Aorta (tissue), 5 donors: ENCODE results near the gene PHRF1. TPM values are rescaled to one million over a fixed set of nuclear protein-coding genes. Genes with fewer than 3 reads are reported as not detected.

Experiments used
- ATAC-seq: fragments of 200-7000 bp; cut with Tn5 transposase; one replicate; pipeline ENCODE4 v1.9.1; 2022; ENCODE audit warnings: moderate library complexity; ENCODE audit not compliant: low FRiP score
- DNase-seq, 2 donors: peaks; one replicate each; pipeline ENCODE4 v3.0.0-alpha.2; 2020
- H3K27ac ChIP-seq, 2 donors: one replicate each; pipeline ENCODE4 v1.5.1; 2013; ENCODE audit warnings: low read length in 2 of 2, mild to moderate bottlenecking in 2 of 2, moderate library complexity in 2 of 2, control low read depth in 1 of 2, inconsistent platforms in 1 of 2, low read depth in 1 of 2
- H3K27me3 ChIP-seq, 2 donors: one replicate each; pipeline ENCODE4 v1.6.1; 2013; ENCODE audit warnings: control low read depth in 1 of 2, low read length in 1 of 2, mild to moderate bottlenecking in 1 of 2, moderate library complexity in 1 of 2; ENCODE audit not compliant: insufficient read depth in 2 of 2, control insufficient read depth in 1 of 2
- H3K36me3 ChIP-seq, 2 donors: one replicate each; pipeline ENCODE4 v1.6.1; 2013; ENCODE audit warnings: control low read depth in 1 of 2, low read length in 1 of 2, mild to moderate bottlenecking in 1 of 2; ENCODE audit not compliant: insufficient read depth in 2 of 2, control insufficient read depth in 1 of 2
- H3K4me1 ChIP-seq, 2 donors: one replicate each; pipeline ENCODE4 v1.6.1; 2013; ENCODE audit warnings: low read length in 2 of 2, control low read depth in 1 of 2, mild to moderate bottlenecking in 1 of 2, moderate library complexity in 1 of 2; ENCODE audit not compliant: insufficient read depth in 2 of 2, control insufficient read depth in 1 of 2
- H3K4me3 ChIP-seq, 2 donors: one replicate each; pipeline ENCODE4 v1.5.1; 2013; ENCODE audit warnings: low read length in 2 of 2, control low read depth in 1 of 2, mild to moderate bottlenecking in 1 of 2
- H3K9me3 ChIP-seq: one replicate; pipeline ENCODE4 v1.6.1; 2013; ENCODE audit warnings: mild to moderate bottlenecking, low read length; ENCODE audit not compliant: control insufficient read depth
- WGBS, 2 donors: extraction: QIAGEN DNeasy Blood & Tissue Kit; methylation state at CpG; one replicate each; pipeline ENCODE4 v1.1.7; 2013; 5-methylcytosine and 5-hydroxymethylcytosine counted together
- intact Hi-C, 2 donors: fragments of 100-400 bp; cut with DNase I; formaldehyde crosslinking; loops; one replicate each; pipeline versions ENCODE4 v1.14.2 to v1.15.0; 2022
- polyA plus RNA-seq, 2 donors: library from polyadenylated mRNA; stranded (reverse); fragments of 200-250 nt; gene quantifications; one replicate each; pipeline ENCODE4 v1.2.3, GENCODE V29; 2013
- total RNA-seq, 2 donors: library from RNA; stranded (reverse); fragmentation: NEBNext Ultra II Directional; extraction: Animal tissue kit (Norgen Biotek cat#: 25700); gene quantifications; one replicate each; pipeline ENCODE4 v1.2.1, GENCODE V29; 2021
- donor health status: healthy with polysubstance abuse.
- donor health status: Bipolar disorder and iron deficiency.
- donor health status: DM: no; HTN: no; CAD: no.
- donor health status: DM: no; HTN: no; CAD: no.
- donor health status: DM: yes; HTN: yes; CAD: no.

Gene PHRF1
- total and polyA plus RNA-seq, 4 donors: 7.6 to 32.4 (median 22.4) TPM

DNA sequence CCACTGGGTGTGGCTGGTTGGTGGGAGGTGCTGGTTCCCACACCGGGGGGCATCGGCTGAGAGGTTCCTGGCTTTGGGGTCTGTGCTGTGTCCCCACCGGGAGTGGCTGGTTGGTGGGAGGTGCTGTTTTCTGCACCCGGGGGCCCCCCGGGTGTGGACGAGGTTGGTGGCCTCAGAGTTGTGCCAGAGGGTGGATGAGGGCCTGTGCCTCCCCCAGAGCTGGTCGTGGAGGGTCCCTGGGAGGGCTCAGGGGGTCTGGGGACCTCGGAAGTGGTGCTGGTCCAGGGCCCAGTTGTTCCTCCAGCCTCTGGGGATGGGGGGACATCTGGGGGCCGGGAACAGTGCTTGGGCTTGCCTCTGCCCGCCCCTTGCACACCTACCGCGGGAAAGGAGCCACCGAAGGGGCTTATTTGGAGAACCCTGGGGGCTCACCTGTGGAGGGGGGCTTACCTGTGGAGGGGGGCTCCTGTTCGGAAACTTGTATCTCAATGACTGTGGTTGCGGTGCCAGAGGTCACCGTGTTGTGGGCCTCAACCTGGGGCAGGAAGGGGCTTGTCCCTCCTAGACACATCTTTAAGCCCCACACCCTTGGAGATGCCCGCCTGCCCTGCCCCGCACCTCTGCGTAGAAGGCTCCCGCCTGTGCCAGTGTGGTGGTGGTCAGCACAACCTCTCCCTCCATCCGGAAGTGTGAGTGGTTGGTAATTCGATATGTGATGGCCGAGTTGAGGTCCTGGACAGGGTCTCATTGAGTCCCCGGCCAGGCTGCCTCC lies 42.8 kb downstream of the PHRF1 start:
- WGBS, 2 donors: 92% methylated on average over 24 of the region's 24 CpGs
- H3K36me3 ChIP-seq: no peaks in the 10 kb centered on the region
- intact Hi-C loops: no loop called here

DNA sequence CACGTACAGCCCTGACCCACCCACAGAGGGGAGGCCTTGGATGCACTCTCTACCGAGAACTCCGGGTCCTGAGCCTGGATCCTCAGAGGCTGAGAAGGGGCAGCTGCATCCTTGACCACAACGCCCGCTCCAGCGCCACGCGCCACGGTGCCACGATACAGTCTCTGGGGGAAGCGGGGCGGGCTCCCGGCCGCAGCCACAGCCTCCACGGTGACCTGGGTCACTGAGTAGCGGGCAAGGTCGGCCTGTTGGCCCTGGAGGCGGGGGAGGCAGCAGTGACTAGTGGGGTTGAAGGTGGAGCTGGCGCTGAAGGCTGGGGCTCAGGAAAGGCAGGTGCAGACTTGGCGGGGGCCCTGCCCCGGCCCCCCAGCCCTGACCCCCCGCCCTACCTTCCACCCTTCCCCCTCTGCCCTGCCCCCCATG lies 43.4 kb downstream of the PHRF1 start:
- Histone ChIP-seq H3K4me3 (no peak overlapping the region), H3K4me1 (no peaks in the 10 kb centered on the region), H3K36me3 (no peaks in the 10 kb centered on the region), H3K27me3 (no peaks in the 10 kb centered on the region), H3K27ac (no peak overlapping the region), H3K9me3 (no peaks in the 10 kb centered on the region)
- 94 to 95% methylated on average over 18 to 22 of the region's 22 CpGs for WGBS, 2 donors
- intact Hi-C loops: no loop called here
- ATAC-seq (no peak), DNase-seq (no peak)

More for the DNA sequence above, 42.8 kb downstream of the PHRF1 start:
- ATAC-seq: no peak
- DNase-seq: no peak
- no peaks in the 10 kb centered on the region for H3K9me3 ChIP-seq
- H3K27me3 ChIP-seq: no peaks in the 10 kb centered on the region
- H3K4me3 ChIP-seq: no peak overlapping the region
- H3K4me1 ChIP-seq: no peaks in the 10 kb centered on the region
- no peak overlapping the region for H3K27ac ChIP-seq

DNA sequence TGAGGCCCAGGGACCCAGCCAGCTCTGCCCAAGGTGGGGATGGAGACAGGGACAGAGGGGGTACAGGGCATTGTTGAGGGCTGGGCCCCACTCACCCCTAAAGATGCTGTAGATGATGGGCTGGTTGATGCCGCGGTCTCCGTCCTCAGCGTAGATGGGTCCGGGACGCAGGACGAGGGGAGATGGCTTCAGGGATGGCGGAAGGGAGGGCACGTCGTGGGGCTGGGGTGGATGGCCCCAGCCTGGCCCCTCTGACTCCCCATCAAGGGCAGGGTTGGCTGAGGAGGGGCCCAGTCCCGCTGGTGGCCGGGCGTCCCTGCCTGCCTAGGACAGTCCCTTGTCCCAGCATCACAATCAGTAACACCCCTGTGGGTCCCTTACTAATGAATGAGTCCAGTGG lies 43.9 kb downstream of the PHRF1 start:
- intact Hi-C loops: no loop called here
- H3K4me1 ChIP-seq: no peaks in the 10 kb centered on the region
- H3K36me3 ChIP-seq: no peaks in the 10 kb centered on the region
- WGBS, 2 donors: 96 to 97% methylated on average over 13 of the region's 13 CpGs
- H3K27me3 ChIP-seq: no peaks in the 10 kb centered on the region
- no peaks in the 10 kb centered on the region for H3K9me3 ChIP-seq
- H3K27ac ChIP-seq: no peak overlapping the region
- DNase-seq (no peak), ATAC-seq (no peak)
- H3K4me3 ChIP-seq: no peak overlapping the region

DNA sequence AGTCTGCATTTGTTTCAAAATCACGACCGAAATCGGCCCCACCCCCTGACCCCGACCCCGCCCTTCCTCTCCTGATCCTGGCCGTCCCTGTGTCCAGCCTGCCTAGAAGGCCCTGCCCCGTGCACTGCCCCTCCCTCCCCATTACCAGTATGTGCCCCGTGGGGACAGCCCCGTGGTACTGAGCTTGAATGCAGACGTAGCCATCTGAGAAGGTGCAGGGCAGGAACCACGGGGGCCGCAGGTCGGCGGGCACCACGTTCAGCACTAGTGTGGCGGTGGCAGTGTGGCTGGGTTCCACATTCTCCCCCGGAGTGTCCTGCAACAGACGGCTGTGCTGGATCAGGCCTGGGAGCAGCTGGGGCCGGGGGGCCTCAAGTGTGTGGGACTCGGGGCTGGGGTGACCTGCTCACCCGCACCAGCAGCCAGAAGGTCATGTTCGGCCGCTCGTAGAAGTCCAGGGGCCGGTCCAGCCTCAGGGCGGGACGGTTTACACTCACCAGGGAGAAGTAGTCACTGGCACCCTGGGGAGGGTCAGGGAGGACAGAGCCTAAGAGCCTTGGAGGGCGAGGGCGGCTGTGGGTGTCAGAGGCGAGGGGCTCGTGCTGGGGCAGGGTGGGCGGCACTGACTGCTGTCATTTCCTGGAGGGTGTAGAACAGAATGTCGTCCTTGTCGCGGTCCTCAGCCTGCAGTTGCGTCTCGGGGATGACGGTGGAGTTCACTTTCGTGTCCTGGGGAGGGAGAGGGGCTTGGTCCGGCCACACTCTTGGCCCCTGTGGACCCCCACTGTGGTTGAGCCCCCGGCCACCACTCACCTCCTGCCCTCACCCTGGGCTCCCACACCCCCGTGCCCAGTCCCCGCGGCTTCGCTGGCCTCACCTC lies 44.9 kb downstream of the PHRF1 start:
- Histone ChIP-seq H3K27me3 (no peaks in the 10 kb centered on the region), H3K9me3 (no peaks in the 10 kb centered on the region), H3K27ac (no peak overlapping the region), H3K36me3 (no peaks in the 10 kb centered on the region), H3K4me1 (no peaks in the 10 kb centered on the region), H3K4me3 (no peak overlapping the region)
- 80 to 82% methylated on average over 45 of the region's 45 CpGs for WGBS, 2 donors
- no peak for ATAC-seq
- intact Hi-C loops: no loop called here
- DNase-seq: no peak

DNA sequence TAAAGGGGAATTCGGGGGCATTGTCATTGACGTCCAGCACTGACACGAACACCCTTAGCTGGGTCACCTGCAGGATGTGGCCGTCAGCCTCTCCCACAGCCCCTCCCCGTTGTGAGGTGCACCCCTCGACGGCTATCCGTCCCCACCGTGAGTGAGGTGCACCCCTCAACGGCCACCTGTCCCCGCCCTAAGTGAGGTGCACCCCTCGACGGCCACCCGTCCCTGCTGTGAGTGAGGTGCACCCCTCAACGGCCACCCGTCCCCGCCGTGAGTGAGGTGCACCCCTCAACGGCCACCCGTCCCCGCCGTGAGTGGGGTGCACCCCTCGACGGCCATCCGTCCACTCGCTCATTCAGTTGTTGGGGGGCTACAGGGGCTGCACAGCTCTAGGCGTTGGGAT lies 45.6 kb downstream of the PHRF1 start:
- no peak for DNase-seq
- no peak for ATAC-seq
- no peaks in the 10 kb centered on the region for H3K27me3 ChIP-seq
- no peak overlapping the region for H3K27ac ChIP-seq
- intact Hi-C loops: no loop called here
- 86 to 91% methylated on average over 27 of the region's 27 CpGs for WGBS, 2 donors
- H3K4me3 ChIP-seq: no peak overlapping the region
- no peaks in the 10 kb centered on the region for H3K4me1 ChIP-seq
- H3K36me3 ChIP-seq: no peaks in the 10 kb centered on the region
- no peaks in the 10 kb centered on the region for H3K9me3 ChIP-seq

DNA sequence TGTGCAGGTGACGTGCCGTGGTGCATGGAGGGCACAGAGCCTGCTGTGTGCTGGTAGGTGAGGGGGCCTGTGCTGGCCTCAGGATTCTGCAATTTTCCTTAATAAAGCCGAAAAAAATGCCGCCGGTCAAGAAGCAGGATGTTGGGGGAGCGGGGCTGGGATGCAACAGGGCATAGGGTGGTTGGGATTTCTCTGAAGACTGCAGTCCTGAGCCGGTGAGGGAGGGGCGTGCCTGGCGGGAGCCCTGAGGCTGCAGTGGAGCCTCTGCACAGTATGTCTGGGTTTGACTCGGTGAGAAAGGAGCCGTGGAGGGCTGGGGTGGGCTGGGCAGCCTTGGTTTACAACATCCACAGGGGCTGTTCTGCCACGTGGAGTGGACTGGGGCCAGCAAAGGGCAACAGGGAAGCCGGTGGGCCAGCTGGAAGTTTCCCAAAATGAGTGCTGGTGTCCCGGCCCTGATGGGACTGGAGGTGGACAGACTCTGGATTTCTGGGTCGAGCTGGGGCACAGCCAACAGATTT lies 47.1 kb downstream of the PHRF1 start:
- Histone ChIP-seq H3K4me1 (no peaks in the 10 kb centered on the region), H3K36me3 (no peaks in the 10 kb centered on the region), H3K27ac (no peak overlapping the region), H3K27me3 (no peaks in the 10 kb centered on the region), H3K9me3 (no peaks in the 10 kb centered on the region), H3K4me3 (no peak overlapping the region)
- intact Hi-C loops: no loop called here
- 81 to 84% methylated on average over 15 of the region's 15 CpGs for WGBS, 2 donors
- no peak for DNase-seq
- no peak for ATAC-seq

DNA sequence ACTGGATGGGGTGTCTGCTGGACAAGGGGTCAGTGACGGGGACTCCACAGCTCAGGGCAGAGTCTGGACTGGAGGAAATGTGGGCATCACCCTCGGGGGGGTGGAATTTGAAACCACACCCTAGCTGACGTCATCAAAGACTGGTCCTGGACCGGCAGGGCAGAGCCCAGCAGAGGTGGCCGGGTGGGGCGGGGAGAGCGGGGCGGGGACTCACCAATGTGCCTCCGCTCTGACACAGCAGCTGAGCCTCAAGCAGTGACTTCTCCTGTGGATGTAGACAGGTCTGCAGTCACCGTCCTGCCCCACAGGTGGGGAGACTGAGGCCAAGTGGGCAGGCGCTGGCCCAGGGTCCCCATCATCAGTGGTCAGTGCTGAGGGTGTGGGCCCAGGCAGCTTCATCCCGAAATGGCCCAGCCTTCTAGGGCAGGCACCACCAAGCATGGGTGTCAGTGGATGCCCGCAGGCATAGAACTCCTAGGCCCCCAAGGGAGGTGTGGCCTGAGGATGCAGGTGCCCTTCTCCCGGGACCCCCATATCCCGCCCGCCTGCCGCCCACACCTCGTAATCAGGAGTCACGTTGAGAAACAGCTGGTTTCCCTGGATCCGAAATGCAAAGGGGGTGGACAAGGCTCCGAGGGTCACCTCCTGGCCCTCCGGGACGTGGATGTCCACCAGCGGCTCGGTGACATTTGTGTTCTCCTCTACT lies 47.9 kb downstream of the PHRF1 start:
- Histone ChIP-seq H3K27ac (no peak overlapping the region), H3K36me3 (no peaks in the 10 kb centered on the region), H3K9me3 (no peaks in the 10 kb centered on the region), H3K27me3 (no peaks in the 10 kb centered on the region), H3K4me1 (no peaks in the 10 kb centered on the region), H3K4me3 (no peak overlapping the region)
- no peak for ATAC-seq
- DNase-seq: no peak
- WGBS, 2 donors: 86 to 87% methylated on average over 25 of the region's 25 CpGs
- intact Hi-C loops: no loop called here

DNA sequence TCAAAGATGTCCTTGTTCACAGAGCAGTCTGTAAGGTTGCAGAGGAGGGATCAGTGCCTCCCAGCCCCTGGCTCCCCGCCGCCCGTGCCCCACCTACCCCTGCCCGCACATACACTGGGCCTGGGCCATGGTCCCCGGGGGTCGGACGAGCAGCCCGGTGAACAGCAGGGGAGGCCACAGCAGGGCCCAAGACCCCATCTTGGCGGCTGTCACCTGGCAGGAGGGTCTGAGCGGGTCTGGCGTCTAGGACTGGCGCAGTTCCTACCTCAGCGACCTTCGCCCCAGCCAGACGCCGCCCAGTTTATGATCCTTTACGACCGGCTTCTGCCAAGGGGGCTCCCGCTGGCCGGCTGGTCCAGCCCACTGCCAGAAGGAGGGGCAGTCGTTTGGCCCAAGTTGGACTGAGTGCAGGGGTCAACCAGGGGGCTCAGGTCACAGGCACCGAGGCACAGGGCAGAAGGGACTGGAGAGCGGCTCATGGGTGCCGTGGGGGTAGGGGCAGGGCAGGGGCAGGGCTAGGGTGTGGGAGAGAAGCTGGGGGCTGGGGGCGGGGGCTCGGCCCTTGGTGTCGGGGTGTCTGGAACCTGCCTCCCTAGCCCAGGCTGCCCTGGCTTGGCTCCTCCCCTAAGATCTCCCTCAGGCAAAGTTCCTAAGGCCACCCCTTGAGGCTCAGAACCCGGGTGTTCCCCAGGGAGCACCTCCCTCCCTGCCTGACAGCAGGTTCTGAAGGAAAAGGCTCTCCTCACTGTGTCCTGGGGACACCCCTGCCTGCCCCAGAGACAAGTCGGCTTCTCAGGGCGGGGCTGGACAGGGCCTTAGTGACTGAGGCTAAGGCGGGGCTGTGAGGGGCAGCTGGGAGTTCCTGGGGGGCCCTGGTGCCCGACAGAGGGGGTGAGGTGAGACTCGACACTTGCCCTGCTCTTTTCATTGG lies 48.7 kb downstream of the PHRF1 start, which contains the start of gene CDHR5:
Gene CDHR5, minus strand, starts transcription at position 251 of the 931 bp plus-strand sequence. Its CDS starts 53 bp downstream, at position 198.
- no peaks in the 10 kb centered on the region for H3K4me1 ChIP-seq
- ATAC-seq: no peak

More for the DNA sequence above, 48.7 kb downstream of the PHRF1 start, which contains the start of gene CDHR5:
- H3K9me3 ChIP-seq: no peaks in the 10 kb centered on the region
- WGBS, 2 donors: 82 to 83% methylated on average over 33 of the region's 33 CpGs
- no peaks in the 10 kb centered on the region for H3K36me3 ChIP-seq
- intact Hi-C loops: no loop called here
- no peak within 1 kb of the TSS for H3K27ac ChIP-seq
- H3K27me3 ChIP-seq: no peaks in the 10 kb centered on the region
- H3K4me3 ChIP-seq: no peak within 1 kb of the TSS
- no peak for DNase-seq
